ENCODE measurements around the gene TOMM40. TPM values are rescaled to one million over a fixed set of nuclear protein-coding genes. Genes with fewer than 3 reads are reported as not detected.
A peak's percentile ranks its signal among the peaks of the same experiment; 100 is the strongest.

Gene TOMM40
- total and polyA plus RNA-seq, 2 of the 13 experiments (the other 11 are each of a cell fraction or from before 2014, with no cell fraction given), result 72.0 to 110 TPM

- TF ChIP-seq SNRNP70 (IDR thresholded peaks at IDR 0.05; ENCODE audit: low read depth, low read length) (no peak), RAD51 (IDR thresholded peaks at IDR 0.05; ENCODE audit: borderline replicate concordance) (no peak), SOX5 (CRISPR knock-in tag; IDR thresholded peaks at IDR 0.05; ENCODE audit: borderline replicate concordance) (peak; percentile 43; the same call in 1 of the 2 replicates), MIER2 (CRISPR knock-in tag; IDR thresholded peaks at IDR 0.05) (0 out of 2 replicates have a peak, but pooled peaks have one; percentile 24), ZNF431 (CRISPR knock-in tag; IDR thresholded peaks at IDR 0.05; ENCODE audit: borderline replicate concordance, low read depth) (no peak), NR2F6 (IDR thresholded peaks at IDR 0.05) (peak; percentile 34; the same call in 1 of the 2 replicates), NR2F6 (CRISPR knock-in tag; IDR thresholded peaks at IDR 0.05) (peak; percentile 48), GABPA (IDR thresholded peaks at IDR 0.05; ENCODE audit: low read depth, low read length) (no peak), GABPA (CRISPR knock-in tag; IDR thresholded peaks at IDR 0.05; ENCODE audit: low read depth) (no peak; the same call in 1 of the 2 replicates), ATF1 (CRISPR knock-in tag; IDR thresholded peaks at IDR 0.05) (no peak), ZNF44 (CRISPR knock-in tag; IDR thresholded peaks at IDR 0.05) (no peak), ZNF646 (CRISPR knock-in tag; IDR thresholded peaks at IDR 0.05) (no peak), KLF6 (CRISPR knock-in tag; IDR thresholded peaks at IDR 0.05) (no peak), KLF12 (CRISPR knock-in tag; IDR thresholded peaks at IDR 0.05; ENCODE audit: borderline replicate concordance) (no peak), HDAC2 (CRISPR knock-in tag; IDR thresholded peaks at IDR 0.05) (peak; percentile 61; the same call in 1 of the 2 replicates), ARNTL (CRISPR knock-in tag; IDR thresholded peaks at IDR 0.05) (no peak), HNRNPK (IDR thresholded peaks at IDR 0.05; ENCODE audit: low read depth, low read length, poor library complexity, severe bottlenecking) (no peak), ZNF879 (CRISPR knock-in tag; IDR thresholded peaks at IDR 0.05) (no peak), ZNF607 (CRISPR knock-in tag; IDR thresholded peaks at IDR 0.05; ENCODE audit: borderline replicate concordance) (no peak), NCOR1 (IDR thresholded peaks at IDR 0.05; ENCODE audit: borderline replicate concordance, low read length) (no peak), ZNF362 (CRISPR knock-in tag; IDR thresholded peaks at IDR 0.05; ENCODE audit: borderline replicate concordance) (peak; percentile 93), SMAD1 (CRISPR knock-in tag; IDR thresholded peaks at IDR 0.05; ENCODE audit: borderline replicate concordance, low read depth) (no peak), ARID3A (IDR thresholded peaks at IDR 0.05; ENCODE audit: low read depth, low read length) (no peak), ZZZ3 (CRISPR knock-in tag; IDR thresholded peaks at IDR 0.05; ENCODE audit: borderline replicate concordance) (no peak), SIX4 (CRISPR knock-in tag; IDR thresholded peaks at IDR 0.05) (no peak)
These were observed 48.6 kb downstream of the TOMM40 start (continued) for GRCh38 chr19:44939668-44940067.

All from HepG2 (cell line).